DMS79 (cell line): ENCODE measurements around the gene CDT1.

ENCODE experiments used
- DNase-seq: peaks from one replicate; lab custom pipeline; 2025; lab: John Stamatoyannopoulos, UW

Gene CDT1

DNA sequence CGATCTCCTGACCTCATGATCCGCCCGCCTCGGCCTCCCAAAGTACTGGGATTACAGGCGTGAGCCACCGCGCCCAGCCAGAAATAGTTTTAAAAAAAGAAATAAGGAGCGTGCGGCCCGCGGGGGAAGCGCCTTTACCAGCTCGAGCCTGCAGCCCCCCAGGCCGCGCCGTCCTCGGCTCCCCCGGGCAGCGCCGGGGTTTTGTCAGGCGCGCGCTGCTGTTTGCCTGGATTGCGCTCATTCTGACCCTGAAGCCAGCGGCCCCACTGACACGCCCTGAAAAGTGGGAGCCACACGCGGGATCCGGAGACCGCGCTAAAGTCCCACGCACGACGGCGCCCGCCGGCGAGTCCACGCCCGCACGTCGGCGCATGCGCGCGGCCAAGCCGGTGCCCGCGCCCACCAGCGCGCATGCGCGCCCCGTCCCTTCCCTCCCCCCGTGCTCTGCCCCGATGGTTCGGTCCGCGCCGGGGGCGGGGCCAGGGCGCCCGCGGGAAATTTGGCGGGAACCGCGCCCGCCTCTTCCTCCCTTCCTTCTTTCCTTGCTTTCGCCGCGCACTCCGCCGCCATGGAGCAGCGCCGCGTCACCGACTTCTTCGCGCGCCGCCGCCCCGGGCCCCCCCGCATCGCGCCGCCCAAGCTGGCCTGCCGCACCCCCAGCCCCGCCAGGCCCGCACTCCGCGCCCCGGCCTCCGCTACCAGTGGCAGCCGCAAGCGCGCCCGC lies at the start of gene CDT1:
Gene CDT1, plus strand, starts transcription at position 526 of the 724 bp plus-strand sequence. Its CDS starts 43 bp downstream, at position 569.
- DNase-seq: peak; percentile 20

DNA sequence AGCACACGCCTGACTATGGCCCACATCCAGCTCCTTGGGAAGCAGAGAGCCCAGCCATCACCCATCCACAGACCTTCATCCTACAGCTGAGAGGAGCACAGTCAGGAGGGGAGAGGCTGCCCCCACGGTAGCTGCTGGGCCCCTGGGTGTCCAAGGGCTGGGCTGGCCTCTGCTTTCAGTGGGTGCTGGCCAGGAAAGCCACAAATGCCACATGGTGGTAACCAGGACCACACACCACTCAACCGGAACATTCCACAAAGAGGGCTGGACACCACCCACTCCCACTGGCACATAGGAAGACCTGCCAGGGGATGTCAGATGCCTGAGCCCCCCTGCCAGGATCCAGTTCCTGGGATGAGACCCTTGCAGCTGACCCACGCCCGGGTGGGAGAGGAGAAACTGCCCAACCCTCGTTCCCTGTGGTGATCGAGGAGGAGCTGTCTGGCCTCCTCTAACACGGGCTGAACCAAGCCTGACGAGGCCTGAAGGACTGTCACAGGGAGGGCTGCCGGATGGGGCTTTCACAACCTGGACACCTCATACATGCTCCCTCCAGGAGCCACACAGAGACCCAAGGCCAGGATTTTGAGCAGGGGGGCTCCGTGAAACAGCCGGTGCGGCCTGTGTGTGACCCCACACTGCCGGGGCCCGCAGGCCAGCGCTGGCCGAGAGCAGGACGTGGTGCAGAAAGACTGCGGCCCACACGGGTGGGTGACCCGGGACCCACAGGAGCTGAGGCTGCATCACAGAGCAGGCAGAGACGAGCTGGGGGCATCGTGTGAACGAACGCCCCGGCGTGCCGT lies 49.3 kb upstream of the CDT1 start:
- no peak for DNase-seq

DNA sequence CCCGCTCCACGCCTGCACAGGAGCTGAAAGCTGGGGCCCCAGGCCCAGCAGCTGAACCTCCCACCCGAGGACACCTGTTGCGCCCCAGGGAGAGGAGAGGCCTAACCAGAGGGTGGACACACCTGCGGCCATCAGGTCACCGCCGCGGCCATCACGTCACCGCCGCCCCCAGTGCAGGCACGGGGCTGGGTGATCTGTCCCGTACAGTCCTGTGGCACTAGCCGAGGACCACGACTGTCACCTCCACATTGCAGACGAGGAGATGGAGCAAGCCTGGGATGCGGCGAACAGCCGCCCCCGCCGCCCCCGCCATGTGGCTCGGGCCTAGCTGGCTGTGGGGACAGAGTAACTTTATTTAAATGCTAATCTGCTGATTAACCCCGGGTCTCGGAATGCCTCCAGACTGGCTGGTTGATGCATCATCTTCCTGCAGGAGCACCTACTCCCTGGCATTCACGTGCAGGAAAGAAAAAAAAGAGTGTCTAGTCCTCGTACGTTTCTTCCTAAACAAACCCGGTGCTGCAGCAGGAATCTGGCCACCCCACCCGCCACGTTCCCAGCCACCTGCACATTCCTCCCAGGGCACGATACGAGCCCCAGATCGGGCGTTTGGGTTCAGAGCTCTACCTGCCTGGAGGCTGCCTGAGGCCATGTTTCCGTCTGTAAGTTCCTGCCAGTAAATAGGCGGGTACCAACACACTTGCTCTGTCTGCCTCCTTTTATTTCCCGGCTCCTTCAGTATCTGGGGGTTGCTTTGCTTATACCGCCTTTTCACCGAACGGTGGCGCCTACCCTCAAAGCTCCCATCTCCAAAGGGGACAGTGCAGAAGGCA lies 48.5 kb upstream of the CDT1 start:
- no peak for DNase-seq

DNA sequence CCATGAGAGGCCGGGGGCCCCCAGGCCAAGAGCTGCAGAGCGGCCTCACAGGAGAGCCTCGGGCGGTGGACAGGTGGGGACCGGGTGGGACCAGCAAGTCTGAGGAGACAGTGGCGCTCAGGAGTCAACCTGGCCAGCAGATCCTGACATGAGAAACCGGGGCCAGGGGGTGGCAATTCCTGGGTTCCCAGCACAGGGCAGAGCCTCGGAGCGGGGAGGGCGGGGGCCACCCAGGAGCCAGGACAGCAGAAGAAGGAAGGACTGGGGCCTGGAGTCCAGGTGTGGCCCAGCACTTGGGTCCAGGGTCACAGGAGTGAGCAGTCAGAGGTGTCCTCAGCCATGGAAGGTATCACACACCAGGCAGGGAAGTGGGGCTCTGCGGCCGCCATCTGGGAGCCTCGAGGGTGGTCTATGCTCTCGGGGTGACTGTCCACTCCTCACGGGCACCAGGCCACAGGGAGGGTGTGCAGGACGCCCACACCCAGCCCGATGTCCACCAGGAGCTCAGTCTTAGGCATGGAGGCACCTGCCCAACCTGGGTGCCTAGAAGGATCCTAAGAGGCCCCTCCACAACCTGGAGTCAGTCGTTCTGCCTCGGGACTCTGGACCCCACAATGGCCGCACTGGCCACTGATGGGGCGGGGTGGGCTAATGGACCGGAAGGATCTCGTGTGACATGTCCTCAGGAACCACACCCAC lies 47.7 kb upstream of the CDT1 start:
- no peak for DNase-seq

DNA sequence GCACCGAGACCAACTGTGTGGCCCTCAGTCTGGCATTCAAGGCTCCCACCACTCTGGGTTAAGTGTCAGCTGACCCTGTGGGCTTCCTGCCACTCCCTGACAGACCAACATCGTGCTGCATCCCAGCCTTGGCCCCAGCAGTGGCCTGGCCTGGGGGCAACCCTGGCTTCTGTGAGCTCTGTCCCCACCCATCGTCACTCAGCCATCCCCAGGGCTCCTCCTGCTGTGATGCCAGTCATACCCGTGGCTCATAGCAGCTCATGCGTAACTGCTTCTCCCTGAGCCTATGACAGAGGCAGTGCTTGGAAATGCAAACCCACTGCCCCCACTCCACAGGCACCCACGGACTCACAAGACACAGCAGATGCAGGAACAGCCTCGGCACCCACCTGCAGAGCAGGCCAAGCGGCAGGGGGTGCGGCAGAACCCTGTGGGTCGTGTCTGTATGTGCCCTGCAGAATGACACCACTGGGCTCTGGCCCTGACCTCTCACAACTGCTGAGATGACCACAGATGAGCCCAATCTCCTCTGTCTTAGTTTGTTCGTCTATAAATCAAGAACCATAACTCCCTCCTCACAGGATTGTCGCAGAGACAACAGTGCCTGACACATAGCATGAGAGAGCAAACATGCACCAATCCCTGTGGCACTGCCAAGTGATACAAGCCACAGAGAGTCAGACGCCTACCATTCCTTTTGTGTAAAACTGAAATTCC lies 45.2 kb upstream of the CDT1 start:
- DNase-seq: no peak

DNA sequence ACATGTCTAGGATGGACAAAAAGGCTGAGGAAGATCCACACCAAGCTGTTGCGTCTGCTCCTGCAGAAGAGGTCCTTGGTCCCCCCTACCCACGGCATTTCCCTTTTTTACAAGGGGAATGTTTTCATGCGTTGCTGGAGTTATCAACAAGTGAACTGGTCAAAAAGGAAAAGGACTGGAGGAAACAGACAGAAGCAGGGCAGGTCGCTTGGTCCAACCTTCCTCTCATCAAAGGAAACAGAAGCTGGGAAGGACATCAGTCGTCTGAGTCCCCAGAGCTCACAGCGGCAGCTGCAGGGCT lies 44.7 kb upstream of the CDT1 start:
- no peak for DNase-seq

DNA sequence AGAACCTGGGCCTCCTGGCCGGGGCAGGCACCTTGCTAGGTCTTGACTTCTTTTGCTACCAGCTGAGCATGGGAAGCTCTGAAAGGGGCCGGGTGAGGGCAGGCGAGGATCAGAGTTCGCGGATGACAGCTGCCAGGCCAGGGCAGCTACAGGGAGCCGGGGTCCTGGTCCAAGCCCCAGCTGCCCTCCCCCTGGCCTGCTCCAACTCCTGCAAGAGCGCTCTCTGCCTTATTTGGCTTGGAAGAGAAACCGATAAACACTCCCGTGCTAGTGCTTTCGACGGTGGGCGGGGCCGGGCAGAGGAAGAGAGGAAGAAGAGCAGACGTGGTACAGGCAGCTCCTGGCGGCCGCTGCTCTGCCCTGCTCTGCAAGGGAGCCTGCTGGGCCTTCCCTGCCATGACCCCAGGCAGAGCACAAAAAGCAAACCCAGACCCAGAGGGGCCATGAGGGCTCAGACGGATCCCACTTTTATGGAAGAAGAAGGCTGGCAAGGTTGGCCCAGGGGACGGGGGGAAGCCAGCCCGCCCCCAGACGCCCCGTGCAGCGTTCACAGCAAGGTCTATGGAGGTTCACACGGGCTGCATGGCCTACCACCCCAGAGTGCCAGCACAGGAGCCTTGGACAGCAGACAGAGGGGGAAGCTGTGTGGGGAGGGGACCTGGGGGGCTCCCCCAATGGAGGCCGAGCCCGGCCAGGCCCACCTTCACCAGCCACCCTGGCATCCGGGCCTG lies 44.2 kb upstream of the CDT1 start:
- no peak for DNase-seq

DNA sequence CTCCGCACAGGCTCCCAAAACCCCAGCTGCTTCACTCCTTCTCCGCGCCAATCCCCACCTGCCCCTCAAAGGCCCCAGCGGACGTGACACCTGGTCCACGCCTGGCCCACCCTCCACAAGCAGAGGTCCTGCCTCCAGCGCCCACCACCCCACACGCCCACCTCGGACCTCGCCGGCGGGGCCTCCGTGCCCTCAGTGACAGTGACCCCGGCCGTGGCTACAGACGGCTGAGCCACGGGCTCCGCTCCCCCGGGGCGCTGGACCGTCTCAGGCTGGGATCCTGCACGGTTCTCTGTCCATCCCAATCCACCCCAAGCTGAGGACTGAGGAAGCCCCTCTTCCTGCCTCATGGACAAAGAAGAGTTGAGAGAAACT lies 43.6 kb upstream of the CDT1 start:
- DNase-seq: no peak

DNA sequence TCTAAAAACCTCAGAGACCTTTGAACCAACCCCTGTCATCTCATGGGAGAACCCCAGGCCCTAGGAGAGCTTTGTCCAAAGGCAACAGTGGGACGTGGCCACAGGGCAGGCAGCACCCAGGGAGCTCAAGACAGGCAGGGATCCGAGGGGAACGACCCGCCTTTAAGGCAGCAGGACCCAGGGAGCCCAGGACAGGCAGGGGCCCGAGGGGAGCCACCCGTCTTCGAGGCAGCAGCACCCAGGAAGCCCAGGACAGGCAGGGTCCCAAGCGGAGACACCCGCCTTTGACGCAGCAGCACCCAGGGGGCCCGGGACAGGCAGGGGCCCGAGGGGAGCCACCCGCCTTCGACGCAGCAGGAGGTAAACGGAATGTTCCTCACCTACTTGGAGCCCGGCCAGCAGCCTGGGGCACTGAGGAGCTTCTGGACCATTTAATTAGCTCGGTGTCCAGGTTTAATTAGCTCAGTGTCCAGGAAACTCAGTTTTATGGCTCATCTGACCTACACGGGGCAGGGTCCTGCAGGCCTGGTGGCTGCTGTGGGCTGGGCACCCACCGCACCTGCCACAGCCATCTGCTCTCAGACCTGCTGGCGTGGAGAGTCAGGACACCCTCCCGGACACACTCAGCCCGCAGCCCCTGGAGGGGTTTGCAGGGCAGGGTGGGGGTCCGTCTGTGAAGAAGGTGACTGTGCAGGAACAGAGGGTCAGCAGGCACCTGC lies 43.0 kb upstream of the CDT1 start:
- DNase-seq: no peak

DNA sequence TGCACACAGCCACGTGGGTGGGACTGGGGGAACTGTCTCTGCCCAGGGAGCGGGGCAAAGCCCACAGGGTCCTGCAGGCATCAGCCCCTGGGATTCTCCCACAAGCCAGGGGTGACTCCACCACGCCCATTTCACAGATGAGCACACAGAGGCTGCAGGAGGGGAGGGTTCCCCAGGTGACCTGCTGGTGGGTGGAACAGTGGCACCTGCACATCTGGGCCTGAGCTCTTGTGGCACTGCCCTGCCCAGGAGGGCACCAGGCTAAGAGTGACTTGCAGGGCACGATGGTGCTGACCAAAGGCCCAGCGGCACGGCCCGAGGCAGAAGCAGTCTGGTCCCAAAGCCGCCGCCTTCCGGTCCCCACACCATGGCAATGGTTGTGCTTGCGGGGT lies 42.5 kb upstream of the CDT1 start:
- no peak for DNase-seq

DNA sequence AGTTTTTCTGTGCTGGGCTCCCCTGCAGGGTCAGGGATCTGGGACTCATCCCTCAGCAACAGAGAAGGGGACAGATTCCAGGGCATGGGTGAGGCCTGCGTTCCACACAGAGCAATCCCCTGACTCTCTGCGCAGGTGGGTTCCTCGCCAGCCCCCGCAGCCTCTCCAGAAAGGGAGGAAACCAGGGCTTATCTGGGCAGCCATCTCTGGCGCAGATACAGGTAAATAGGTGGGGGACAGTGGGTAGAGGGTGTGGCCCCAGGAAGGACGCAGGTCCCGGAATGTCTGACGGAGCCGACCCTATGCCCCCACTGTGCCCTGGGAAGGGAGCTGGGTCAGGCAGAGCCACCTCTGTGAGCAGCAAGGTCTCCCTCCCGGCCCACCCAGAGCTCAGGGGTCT lies 41.8 kb upstream of the CDT1 start:
- no peak for DNase-seq

DNA sequence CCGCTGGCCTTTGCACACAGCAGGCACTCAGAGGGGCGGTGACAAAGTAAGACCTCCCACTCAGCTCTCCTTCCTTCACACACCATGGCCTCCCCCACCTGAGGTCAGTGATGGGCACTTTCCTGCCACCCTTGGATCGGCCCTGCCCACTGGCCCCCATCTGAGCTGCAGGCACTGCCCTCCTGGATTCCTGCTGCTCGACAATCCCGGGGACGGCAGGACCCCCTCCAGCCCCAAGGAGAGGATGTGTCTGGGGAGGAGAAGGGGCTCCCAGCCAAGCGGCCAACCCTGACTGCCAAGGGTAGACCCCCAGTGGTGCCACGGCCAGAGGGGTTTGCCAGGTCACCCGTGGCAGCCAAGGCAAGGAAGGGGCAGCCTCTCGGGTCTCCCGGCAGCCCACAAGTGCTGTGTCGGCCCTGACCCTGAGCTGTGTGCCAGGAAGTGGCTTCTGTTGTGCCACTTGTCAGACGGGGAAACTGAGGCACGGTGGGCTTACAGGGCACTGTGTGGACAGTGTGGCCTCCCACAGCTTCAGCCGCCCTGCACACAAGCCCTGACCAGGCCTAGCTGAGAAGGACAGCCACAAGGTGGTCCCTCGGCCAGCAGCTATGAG lies 41.2 kb upstream of the CDT1 start:
- no peak for DNase-seq

DNA sequence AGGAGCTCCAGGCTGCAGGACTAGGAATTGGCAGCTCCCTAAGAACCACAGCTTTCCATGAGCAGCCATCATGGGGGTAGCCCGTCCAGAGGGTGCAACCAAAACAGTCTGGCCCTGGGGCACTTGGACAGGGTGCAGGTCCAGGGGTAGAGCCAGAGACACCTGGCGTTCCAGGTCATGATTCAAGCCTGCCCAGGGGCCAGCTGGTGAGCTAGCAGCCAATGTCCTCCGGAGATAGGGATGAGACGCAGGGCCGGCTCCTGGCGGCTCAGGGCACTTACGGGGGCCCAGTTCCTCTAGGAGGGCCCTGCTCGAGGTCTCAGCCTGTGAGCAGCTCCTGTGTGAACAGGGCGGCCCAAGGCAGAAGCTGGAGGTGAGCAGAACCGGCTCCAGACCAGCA lies 40.6 kb upstream of the CDT1 start:
- DNase-seq: no peak

DNA sequence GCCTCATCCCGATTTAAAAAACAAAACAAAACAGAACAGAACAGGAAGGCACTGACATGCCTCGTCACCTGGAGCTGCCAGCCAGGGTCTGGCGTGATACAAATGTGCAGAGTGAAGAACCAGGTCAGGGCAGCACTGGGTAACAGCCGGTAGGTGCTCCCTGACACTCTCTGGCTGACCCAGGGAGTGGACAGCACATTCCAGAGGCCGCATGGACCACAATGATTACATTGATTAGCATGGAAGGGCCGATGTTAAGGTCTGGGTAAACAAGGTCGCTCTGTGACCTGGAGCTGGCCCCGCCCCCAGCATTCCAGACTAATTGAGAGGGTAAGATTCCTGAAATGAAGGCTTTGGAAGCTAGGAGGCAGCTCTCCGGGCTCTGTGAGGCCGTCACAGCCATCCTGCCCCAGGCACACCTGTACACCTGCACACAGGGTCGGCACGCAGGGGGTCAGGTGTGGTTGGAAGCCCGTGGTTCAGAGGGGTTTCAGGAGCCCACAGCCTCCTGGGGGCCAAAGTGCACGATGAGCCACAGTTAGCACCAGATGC lies 40.0 kb upstream of the CDT1 start:
- DNase-seq: no peak

DNA sequence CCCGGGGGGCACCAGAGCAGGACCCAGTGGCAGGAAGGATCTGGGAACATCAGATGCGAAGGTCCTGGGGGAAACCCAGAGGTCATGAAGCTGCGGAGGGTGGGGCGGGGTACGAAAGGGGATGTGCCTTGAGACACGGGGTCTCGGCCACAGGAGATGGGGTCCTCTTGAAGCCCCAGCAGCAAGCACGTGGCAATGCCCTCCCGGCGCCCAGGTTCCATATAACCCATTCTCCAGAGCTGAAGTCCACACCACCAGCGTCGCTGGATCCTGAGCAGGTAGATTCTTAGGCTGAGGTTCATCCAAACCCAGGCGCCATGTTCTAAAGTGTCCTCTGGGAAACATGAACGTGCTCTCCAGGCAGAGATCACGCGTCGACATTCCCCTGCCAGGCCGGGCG lies 39.5 kb upstream of the CDT1 start:
- no peak for DNase-seq

DNA sequence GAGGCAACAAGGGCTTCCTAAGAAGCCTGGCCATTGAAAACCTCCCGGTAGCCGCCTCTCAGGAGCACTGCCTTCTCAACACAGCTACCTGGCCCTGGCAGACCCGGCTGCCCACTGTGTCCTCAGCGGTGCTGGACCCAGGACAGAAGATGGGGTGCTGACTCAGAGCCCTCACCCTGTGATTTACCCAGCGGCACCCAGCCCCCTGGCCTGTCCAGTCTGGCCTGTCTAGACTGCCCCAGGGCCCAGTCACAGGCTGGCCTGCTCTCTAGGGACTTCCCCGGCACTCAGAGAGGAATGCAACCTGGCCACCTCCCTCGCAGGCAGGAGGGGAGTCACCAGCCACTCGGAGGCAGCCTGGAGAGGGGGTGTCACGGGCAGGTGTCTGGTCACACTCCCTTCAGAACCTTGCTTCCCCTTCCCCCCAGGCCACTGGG lies 38.7 kb upstream of the CDT1 start:
- DNase-seq: no peak

DNA sequence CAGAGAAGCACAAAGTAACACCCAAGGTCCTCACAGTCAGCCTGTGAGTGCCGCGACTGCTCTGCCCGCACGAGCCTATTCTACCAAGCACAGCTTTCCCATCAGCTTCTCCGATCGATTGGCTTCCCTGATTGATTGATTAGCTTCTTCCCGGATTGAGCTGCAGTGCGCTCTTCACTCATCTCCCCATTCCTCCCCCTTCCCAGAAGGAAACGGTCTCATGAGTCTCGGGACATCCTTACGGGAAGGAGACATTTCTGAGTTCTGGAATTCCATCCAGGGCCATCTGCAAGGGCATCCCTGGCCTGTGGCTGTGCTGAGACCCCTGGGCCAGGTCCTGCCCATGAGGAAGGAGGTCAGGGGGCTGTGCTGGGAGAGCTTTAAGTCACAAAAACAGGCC lies 36.6 kb upstream of the CDT1 start:
- no peak for DNase-seq

DNA sequence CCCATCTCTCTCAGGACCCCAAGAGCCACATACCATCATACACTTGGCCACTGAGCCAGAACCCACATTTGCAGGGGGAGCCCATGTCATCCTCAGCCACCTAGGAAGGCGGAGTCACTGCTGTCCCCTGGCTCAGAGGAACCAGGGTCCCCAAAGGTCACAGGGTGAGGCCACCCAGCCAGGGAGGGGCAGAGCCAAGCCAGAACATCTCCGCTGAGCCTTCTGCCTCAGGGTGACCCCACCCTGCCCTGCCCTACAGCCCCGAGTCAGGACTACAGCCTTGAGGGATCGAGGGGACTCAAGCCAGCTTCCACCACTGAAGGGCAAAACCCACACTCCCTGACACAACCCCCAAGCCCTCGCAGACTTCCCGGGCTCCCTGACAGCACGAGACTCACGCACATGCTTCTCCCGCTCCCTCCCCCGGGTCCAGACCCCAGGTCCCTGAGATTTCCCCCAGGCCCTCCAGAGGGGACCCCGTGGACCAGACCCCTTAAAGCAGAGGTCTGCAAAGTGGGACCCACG lies 36.0 kb upstream of the CDT1 start:
- DNase-seq: no peak

DNA sequence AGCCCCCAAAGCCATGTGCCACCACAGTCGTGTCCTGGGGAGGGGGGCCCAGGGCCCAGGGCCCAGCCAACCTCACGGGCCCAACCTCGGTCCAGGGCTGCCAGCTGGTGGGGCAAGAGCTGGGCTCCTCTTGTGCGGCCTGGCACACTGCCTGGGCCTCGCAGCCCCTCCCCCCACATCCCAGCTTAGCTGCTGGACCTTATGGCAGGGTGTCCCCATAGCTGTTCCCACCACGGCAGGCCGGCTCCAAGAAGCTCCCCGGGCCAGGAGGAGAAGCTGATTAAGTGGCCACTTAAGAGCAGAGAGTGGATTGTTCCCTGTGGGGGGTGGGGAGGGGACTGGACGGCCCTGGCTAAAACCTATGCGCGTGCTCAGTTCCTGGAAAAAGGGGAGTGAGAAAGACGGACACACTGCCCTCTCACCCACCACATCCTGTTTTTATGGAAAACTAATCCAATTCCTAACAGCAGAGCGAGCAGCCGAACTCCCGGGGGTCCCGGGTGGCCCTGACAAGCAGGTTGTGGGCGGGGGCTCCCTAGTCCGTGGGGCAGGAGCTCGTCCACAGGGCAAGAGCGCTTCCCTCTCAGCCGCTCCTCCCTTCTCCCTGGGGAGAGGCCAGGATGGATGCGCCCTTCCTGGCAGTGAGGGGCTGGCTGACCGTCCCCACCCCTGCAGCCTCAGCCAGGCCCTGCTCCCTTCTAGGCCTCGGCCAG lies 35.4 kb upstream of the CDT1 start:
- DNase-seq: peak; percentile 49
